ENCODE data around the gene TPI1. TPM values are rescaled to one million over a fixed set of nuclear protein-coding genes. Genes with fewer than 3 reads are reported as not detected.
"Not testable (repeated sequence)": the region's sequence is repeated elsewhere in the genome, so short reads cannot be mapped to it uniquely, and the experiment has no call there.

TPI1 gene
- total RNA-seq, 1 donor from 2014 or later = 274 TPM

DNA sequence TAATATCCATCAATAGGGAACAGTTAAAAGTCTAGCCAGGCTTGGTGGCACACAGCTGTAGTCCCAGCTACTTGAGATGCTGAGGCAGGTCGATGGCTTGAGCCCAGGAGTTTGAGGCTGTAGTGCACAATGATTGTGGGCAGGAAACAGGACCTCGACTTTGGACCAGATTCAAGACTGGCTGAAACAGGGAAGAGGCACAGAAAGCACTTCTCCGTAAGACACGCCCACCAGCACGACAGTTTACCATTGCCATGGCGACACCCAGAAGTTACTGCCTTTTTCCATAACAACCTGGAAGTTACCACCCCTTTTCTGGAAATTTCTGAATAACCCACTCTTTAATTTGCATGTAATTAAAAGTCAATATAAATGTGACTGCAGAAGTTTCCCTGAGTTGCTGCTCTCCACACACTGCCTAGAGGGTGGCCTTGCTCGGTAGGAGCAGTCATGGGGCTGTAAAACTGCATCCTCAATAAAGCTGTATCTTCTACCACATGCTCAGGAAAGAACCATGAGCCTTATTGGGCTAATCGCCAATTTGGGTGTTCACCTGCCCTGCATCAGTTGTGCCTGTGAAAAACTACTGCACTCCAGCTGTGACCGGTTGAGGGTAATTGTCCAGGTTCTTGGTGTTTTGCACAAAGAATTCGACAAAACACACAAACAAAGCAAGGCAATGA lies 32.6 kb downstream of the TPI1 start:
- no peak for DNase-seq (ENCODE audit: extremely low spot score in 2 of 2)
- no peak overlapping the region for H3K27ac ChIP-seq
- intact Hi-C loops (cut with DNase I) = no loop called here
- no peaks in the 10 kb centered on the region for H3K27me3 ChIP-seq
- H3K4me1 ChIP-seq = peaks cover 10% of the 10 kb centered on the region
- no peaks in the 10 kb centered on the region for H3K9me3 ChIP-seq
- no peaks in the 10 kb centered on the region for H3K36me3 ChIP-seq
- no peak overlapping the region for H3K4me3 ChIP-seq
- TF ChIP-seq POLR2A (IDR thresholded peaks at IDR 0.05) = no peak
- no peak for TF ChIP-seq CTCF (IDR thresholded peaks at IDR 0.05)
- no peak for TF ChIP-seq POLR2AphosphoS5 (IDR thresholded peaks at IDR 0.05; ENCODE audit: insufficient read depth in 1 of 2, low read depth in 1 of 2)

- intact Hi-C loops (cut with DNase I) = no loop called here
- DNase-seq (ENCODE audit: extremely low spot score in 2 of 2) = no peak
- Histone ChIP-seq H3K27me3 (no peaks in the 10 kb centered on the region), H3K27ac (no peak overlapping the region), H3K9me3 (no peaks in the 10 kb centered on the region), H3K4me1 (peaks cover 16% of the 10 kb centered on the region), H3K4me3 (no peak overlapping the region), H3K36me3 (no peaks in the 10 kb centered on the region)
- TF ChIP-seq POLR2A (IDR thresholded peaks at IDR 0.05) = no peak
- TF ChIP-seq POLR2AphosphoS5 (IDR thresholded peaks at IDR 0.05; ENCODE audit: insufficient read depth in 1 of 2, low read depth in 1 of 2) = no peak
These were observed 35.1 kb downstream of the TPI1 start for GRCh38 chr12:6902448-6902847.

DNA sequence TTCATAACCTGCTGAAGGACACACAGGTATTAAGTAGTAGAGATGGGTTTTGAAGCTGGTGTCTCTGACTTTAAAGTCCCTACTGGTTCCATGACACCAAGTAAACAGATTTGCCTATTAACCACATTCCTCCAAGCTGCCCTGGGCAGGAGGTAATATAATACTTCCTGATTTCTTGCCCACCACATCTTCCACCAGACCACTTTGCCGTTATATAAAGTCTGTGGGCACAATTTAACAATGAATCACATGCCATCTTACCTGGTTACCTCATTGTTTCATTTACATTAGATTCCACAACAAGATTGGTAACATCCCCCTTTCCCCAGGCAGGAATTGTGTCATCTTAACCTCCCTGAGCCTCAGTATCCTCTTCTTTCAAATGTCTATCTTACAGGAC lies 36.4 kb downstream of the TPI1 start:
- no peak for TF ChIP-seq POLR2AphosphoS5 (IDR thresholded peaks at IDR 0.05; ENCODE audit: insufficient read depth in 1 of 2, low read depth in 1 of 2)
- no peak for TF ChIP-seq POLR2A (IDR thresholded peaks at IDR 0.05)
- TF ChIP-seq CTCF (IDR thresholded peaks at IDR 0.05) = no peak
- no peak overlapping the region for H3K4me3 ChIP-seq
- intact Hi-C loops (cut with DNase I) = no loop called here
- H3K36me3 ChIP-seq = peaks cover 0 to 5% of the 10 kb centered on the region in 2 donors
- H3K27ac ChIP-seq = no peak overlapping the region
- no peaks in the 10 kb centered on the region for H3K9me3 ChIP-seq
- DNase-seq (ENCODE audit: extremely low spot score in 2 of 2) = no peak
- H3K4me1 ChIP-seq = peaks cover 16% of the 10 kb centered on the region
- no peaks in the 10 kb centered on the region for H3K27me3 ChIP-seq

DNA sequence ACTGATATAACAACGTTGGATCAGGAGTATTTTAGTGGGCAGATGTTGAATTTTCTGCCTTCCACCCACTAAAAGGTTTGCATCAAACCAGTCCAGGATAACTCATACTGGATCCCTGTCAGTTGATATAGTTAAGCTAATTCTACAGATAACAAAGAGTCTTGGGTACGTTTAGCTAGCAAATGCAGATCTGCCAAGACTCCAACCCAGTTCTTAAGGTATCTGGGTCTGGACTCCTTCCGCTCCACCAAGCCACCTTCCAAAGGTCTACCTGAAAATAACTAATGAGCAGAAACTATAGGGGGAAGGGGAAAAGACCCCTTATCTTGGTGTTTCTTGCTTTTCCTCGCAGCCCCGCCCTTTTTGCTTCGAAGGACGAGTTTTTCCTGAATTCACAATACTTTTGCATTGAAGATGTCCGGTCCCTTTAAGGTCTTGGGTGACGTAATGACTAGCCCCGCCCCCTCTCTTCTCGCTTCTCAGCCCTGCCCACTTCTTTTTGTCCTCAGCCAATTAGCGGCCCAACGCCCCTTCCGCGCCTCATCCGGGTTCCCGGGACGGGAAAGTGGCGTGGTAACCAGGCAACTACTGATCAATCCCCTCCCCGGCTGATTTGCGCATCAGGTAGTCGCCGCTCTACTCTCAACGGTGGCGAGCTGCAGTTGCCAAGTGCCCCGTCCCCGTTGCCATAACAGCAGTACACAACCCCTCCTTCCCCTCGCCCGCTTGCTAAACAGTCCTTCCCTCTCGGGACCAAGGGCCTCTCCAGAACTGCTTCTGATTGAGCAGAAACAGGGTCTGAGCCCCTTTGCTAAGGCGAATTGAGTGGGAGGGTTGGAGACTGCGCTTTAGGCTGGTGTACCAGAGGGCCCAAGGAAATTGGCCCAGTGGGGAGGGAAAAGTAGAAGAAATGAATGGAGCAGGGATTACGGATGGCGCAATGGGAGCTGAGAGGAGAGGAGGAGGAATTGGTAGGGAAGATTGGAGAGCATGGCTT lies 37.2 kb downstream of the TPI1 start, which contains the start of gene LRRC23:
Gene LRRC23, plus strand, starts transcription at position 543 of the 997 bp plus-strand sequence. CDS start 812 bp downstream, outside the sequence.
- intact Hi-C loops (cut with DNase I) = no loop called here
- peaks cover 0 to 5% of the 10 kb centered on the region in 2 donors for H3K36me3 ChIP-seq
- peak; percentile 92 to 94 for TF ChIP-seq POLR2AphosphoS5 (IDR thresholded peaks at IDR 0.05; ENCODE audit: insufficient read depth in 1 of 2, low read depth in 1 of 2)
- peak in 1 of 3 experiments; percentile 3 for TF ChIP-seq CTCF (IDR thresholded peaks at IDR 0.05)
- peak in 1 of 2 donors; percentile 36 for TF ChIP-seq POLR2A (IDR thresholded peaks at IDR 0.05)
- peak within 1 kb of the TSS; percentile 76 for H3K27ac ChIP-seq
- no peaks in the 10 kb centered on the region for H3K9me3 ChIP-seq
- no peaks in the 10 kb centered on the region for H3K27me3 ChIP-seq
- DNase-seq (ENCODE audit: extremely low spot score in 2 of 2) = no peak
- peaks cover 16% of the 10 kb centered on the region for H3K4me1 ChIP-seq
- peak within 1 kb of the TSS; percentile 74 to 77 for H3K4me3 ChIP-seq

GRCh38 chr12:6905414-6906040 lies 38.2 kb downstream of the TPI1 start:
- Histone ChIP-seq H3K27me3 (no peaks in the 10 kb centered on the region), H3K36me3 (peaks cover 0 to 5% of the 10 kb centered on the region in 2 donors), H3K4me1 (peaks cover 16% of the 10 kb centered on the region), H3K4me3 (peak overlapping the region; percentile 74 to 77), H3K9me3 (no peaks in the 10 kb centered on the region), H3K27ac (peak overlapping the region; percentile 76)
- intact Hi-C loops (cut with DNase I) = no loop called here
- TF ChIP-seq POLR2A (IDR thresholded peaks at IDR 0.05) (no peak), POLR2AphosphoS5 (IDR thresholded peaks at IDR 0.05; ENCODE audit: insufficient read depth in 1 of 2, low read depth in 1 of 2) (no peak), CTCF (IDR thresholded peaks at IDR 0.05) (no peak)
- DNase-seq (ENCODE audit: extremely low spot score in 2 of 2) = no peak

- H3K27me3 ChIP-seq; H3K4me3 ChIP-seq; DNase-seq (ENCODE audit: extremely low spot score in 2 of 2); H3K27ac ChIP-seq; H3K36me3 ChIP-seq; intact Hi-C loops (cut with DNase I); H3K9me3 ChIP-seq: not testable (repeated sequence)
- peaks cover 16% of the 10 kb centered on the region for H3K4me1 ChIP-seq
These were observed 40.8 kb downstream of the TPI1 start for GRCh38 chr12:6908141-6908540.

Measured in vagina (tissue), 2 donors.